Measurements from ENCODE around the gene ATP6V0E2. TPM values are rescaled to one million over a fixed set of nuclear protein-coding genes. Genes with fewer than 3 reads are reported as not detected.

Gene ATP6V0E2
- total and polyA plus RNA-seq, 12 donors = 27.5 to 119 (median 88.4) TPM

DNA sequence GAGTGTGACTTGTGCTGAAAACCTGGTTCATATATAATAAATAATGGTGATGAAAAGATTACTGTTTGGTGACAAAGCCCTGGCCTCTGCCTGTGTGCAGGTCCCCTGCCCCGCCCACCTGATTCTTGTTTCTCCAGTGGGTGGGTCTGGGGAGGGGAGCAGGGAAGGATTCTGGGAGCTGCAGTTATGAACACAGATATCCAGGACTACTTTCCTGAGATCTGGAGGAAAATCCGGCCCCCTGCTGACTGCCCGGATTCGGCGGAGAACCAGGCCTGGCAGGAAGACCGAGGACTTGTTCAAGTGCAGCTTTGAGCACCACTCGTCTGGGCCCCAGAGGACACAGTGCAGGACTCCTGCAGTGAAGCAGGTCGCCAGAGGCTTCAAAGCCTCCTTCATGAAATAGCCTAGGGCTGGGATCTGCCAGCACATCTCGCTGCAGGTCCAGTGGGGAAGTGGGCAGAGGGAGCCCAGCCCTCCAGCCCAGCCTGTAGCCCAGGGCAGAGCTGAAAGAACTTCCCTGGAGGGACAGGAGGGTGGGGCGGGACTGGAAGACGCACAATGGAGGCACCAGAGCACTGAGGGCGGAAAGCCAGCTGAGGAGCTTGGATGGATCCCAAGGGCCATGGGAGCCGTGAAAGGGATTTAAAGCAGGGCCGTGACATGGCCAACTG is 7.0 kb downstream of the ATP6V0E2 start:
- peak overlapping the region in 7 of 10 donors; percentile 19 to 73 (median 31) for H3K27ac ChIP-seq

DNA sequence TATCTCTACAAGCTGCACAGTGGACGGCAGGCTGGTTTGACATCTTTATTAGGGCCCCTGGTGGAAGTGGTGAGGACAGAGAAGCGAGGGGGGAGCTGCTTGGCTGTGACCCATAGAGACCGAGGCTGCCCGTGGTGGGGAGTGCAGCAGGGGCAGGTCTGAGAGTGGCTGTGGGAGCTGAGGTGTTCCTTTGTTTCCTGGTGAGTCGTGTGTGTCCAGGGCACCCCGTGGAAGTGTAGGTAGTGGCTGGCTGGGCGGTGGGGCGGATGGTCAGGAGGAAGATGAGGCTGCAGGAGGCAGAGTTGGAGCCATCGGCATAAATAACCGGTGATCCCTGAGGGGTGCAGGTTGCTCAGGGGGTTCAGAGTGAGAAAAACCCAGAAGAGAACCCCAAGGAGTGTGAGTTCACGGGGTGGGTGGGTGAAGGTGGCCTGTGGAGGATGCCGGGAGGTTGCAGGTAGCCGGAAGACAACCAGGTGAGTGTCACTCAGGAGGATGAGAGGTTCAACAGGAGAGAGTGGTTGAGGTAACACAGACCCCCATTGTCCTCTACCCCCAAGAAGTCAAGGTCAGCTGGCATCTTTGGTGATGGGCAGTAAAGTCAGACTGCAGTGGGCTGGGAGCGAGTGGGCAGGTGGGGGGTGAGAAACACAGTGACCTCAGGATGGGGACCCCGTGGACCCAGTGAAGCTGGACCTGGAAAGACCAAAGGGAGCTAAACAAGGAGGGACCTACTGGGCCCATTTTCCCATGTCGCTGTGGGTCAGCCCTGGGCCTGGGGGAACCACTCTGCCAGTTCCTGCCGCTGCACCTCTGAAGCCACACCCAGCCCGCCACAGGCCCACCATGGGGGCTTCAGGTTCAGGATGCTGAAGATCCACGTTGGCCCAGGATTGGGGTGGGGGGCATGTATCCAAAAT is 7.8 kb downstream of the ATP6V0E2 start:
- DNase-seq (no peak), ATAC-seq (peak in 1 of 8 donors; percentile 9)
- intact Hi-C loops (cut with DNase I) = loop anchor here in 7 of 10 donors (5.0 to 10.0 kb wide), 3 partner anchors 163 to 391 kb away; no protein-coding TSS in a partner anchor
- peak overlapping the region in 7 of 10 donors; percentile 19 to 73 (median 31) for H3K27ac ChIP-seq
- H3K9me3 ChIP-seq = no peaks in the 10 kb centered on the region
- no peak for TF ChIP-seq CTCF (IDR thresholded peaks at IDR 0.05)
- H3K36me3 ChIP-seq = peaks cover 0 to 20% (median 0%) of the 10 kb centered on the region in 9 donors
- H3K4me3 ChIP-seq = no peak overlapping the region
- WGBS, 2 donors = 68 to 82% methylated on average over 19 of the region's 19 CpGs
- peaks cover 16 to 62% (median 39%) of the 10 kb centered on the region in 9 donors for H3K4me1 ChIP-seq
- H3K27me3 ChIP-seq = no peaks in the 10 kb centered on the region

More for the DNA sequence above, 7.0 kb downstream of the ATP6V0E2 start:
- no peak overlapping the region for H3K4me3 ChIP-seq
- 33 to 50% methylated on average over 14 of the region's 14 CpGs for WGBS, 2 donors
- peaks cover 0 to 26% (median 0%) of the 10 kb centered on the region in 9 donors for H3K36me3 ChIP-seq
- peaks cover 16 to 57% (median 38%) of the 10 kb centered on the region in 9 donors for H3K4me1 ChIP-seq
- TF ChIP-seq CTCF (IDR thresholded peaks at IDR 0.05) = no peak
- no peaks in the 10 kb centered on the region for H3K9me3 ChIP-seq
- DNase-seq = peak in 1 of 2 donors; percentile 76
- H3K27me3 ChIP-seq = no peaks in the 10 kb centered on the region
- intact Hi-C loops (cut with DNase I) = loop anchor here in 7 of 10 donors (5.0 to 10.0 kb wide), 3 partner anchors 164 to 392 kb away; no protein-coding TSS in a partner anchor
- ATAC-seq = peak in 5 of 8 donors; percentile 14 to 57 (median 36)

- intact Hi-C loops (cut with DNase I) = loop anchor here in 7 of 10 donors (5.0 to 10.0 kb wide), 3 partner anchors 162 to 390 kb away; no protein-coding TSS in a partner anchor
- Histone ChIP-seq H3K4me1 (peaks cover 16 to 62% (median 39%) of the 10 kb centered on the region in 9 donors), H3K27me3 (no peaks in the 10 kb centered on the region), H3K9me3 (no peaks in the 10 kb centered on the region), H3K27ac (peak overlapping the region in 4 of 10 donors; percentile 7 to 73 (median 26)), H3K4me3 (no peak overlapping the region), H3K36me3 (peaks cover 0 to 20% (median 0%) of the 10 kb centered on the region in 9 donors)
- 72 to 83% methylated on average over 11 of the region's 11 CpGs for WGBS, 2 donors
- peak in 3 of 8 donors; percentile 9 to 32 (median 10) for ATAC-seq
- DNase-seq = no peak
- TF ChIP-seq CTCF (IDR thresholded peaks at IDR 0.05) = no peak
Measured at GRCh38 chr7:149882248-149883047, 8.7 kb downstream of the ATP6V0E2 start.
